HEK293 (cell line): ENCODE measurements around the gene OR1Q1.

Source experiments
- CTCF ChIP-seq: fragments of 450-650 bp; formaldehyde crosslinking; IDR thresholded peaks from 2 replicates; pipeline ENCODE4 v1.5.1; 2016; ENCODE audit warnings: missing biosample characterization, missing genetic modification characterization
- ELK4 ChIP-seq: IDR thresholded peaks from 2 replicates; pipeline ENCODE4 v1.6.1; 2011; ENCODE audit warnings: mild to moderate bottlenecking, low read depth, low read length, borderline replicate concordance
- PRDM4 ChIP-seq: fragments of 450-650 bp; formaldehyde crosslinking; IDR thresholded peaks from 2 replicates; pipeline ENCODE4 v1.5.1; 2017; ENCODE audit warnings: missing biosample characterization, missing genetic modification characterization
- REPIN1 ChIP-seq: fragments of 450-650 bp; formaldehyde crosslinking; IDR thresholded peaks from 2 replicates; pipeline ENCODE4 v1.5.1; 2017; ENCODE audit warnings: missing biosample characterization, missing genetic modification characterization, low read depth
- YY1 ChIP-seq: fragments of 450-650 bp; formaldehyde crosslinking; IDR thresholded peaks from 2 replicates; pipeline ENCODE4 v1.5.1; 2018; ENCODE audit warnings: missing biosample characterization, missing genetic modification characterization
- ZBTB26 ChIP-seq: fragments of 450-650 bp; formaldehyde crosslinking; optimal IDR thresholded peaks from 2 replicates; pipeline ENCODE3; 2016; ENCODE audit warnings: missing biosample characterization, mild to moderate bottlenecking, missing genetic modification characterization
- ZNF148 ChIP-seq: fragments of 450-650 bp; formaldehyde crosslinking; IDR thresholded peaks from 2 replicates; pipeline ENCODE4 v1.5.0; 2017; ENCODE audit warnings: missing biosample characterization, missing genetic modification characterization, borderline replicate concordance
- ZNF18 ChIP-seq: fragments of 450-650 bp; formaldehyde crosslinking; IDR thresholded peaks from 2 replicates; pipeline ENCODE4 v1.5.1; 2016; ENCODE audit warnings: missing biosample characterization, missing genetic modification characterization
- ZNF391 ChIP-seq: fragments of 450-650 bp; formaldehyde crosslinking; IDR thresholded peaks from 2 replicates; pipeline ENCODE4 v1.5.1; 2016; ENCODE audit warnings: low read depth, missing biosample characterization, missing genetic modification characterization, borderline replicate concordance
- ZNF416 ChIP-seq: fragments of 450-650 bp; formaldehyde crosslinking; IDR thresholded peaks from 2 replicates; pipeline ENCODE4 v1.5.1; 2016; ENCODE audit warnings: missing biosample characterization, missing genetic modification characterization
- ZNF600 ChIP-seq: fragments of 450-650 bp; formaldehyde crosslinking; IDR thresholded peaks from 2 replicates; pipeline ENCODE4 v1.5.1; 2016; ENCODE audit warnings: missing biosample characterization, missing genetic modification characterization
- ZNF629 ChIP-seq: fragments of 450-650 bp; formaldehyde crosslinking; IDR thresholded peaks from 2 replicates; pipeline ENCODE4 v1.5.1; 2017; ENCODE audit warnings: missing biosample characterization, missing genetic modification characterization
- ZNF664 ChIP-seq: fragments of 450-650 bp; formaldehyde crosslinking; IDR thresholded peaks from 2 replicates; pipeline ENCODE4 v1.5.1; 2016; ENCODE audit warnings: missing biosample characterization, missing genetic modification characterization
- ZNF837 ChIP-seq: fragments of 450-650 bp; formaldehyde crosslinking; IDR thresholded peaks from 2 replicates; pipeline ENCODE4 v1.5.1; 2016; ENCODE audit warnings: missing biosample characterization, missing genetic modification characterization

- TF ChIP-seq ZNF18 (tag by site-specific recombination): no peak
- TF ChIP-seq REPIN1 (tag by site-specific recombination): no peak
- no peak for TF ChIP-seq CTCF
- no peak for TF ChIP-seq YY1 (tag by site-specific recombination)
- no peak for TF ChIP-seq ZNF416 (tag by site-specific recombination)
- TF ChIP-seq ZNF837: no peak
- no peak for TF ChIP-seq ZNF148
- no peak for TF ChIP-seq PRDM4
- no peak for TF ChIP-seq ZNF600 (tag by site-specific recombination)
- TF ChIP-seq ZNF629: no peak
- no peak for TF ChIP-seq ZBTB26 (tag by site-specific recombination)
- TF ChIP-seq ZNF664 (tag by site-specific recombination): no peak
- TF ChIP-seq ELK4: no peak
- no peak for TF ChIP-seq ZNF391
Observed at GRCh38 chr9:122657527-122657926, 43.0 kb downstream of the OR1Q1 start, which contains the start of gene OR1B1.
